ENCODE measurements around the gene USO1. TPM values are rescaled to one million over a fixed set of nuclear protein-coding genes. Genes with fewer than 3 reads are reported as not detected.
"Not testable (repeated sequence)": the region's sequence is repeated elsewhere in the genome, so short reads cannot be mapped to it uniquely, and the experiment has no call there.

Gene USO1
- total RNA-seq, 4 donors from 2014 or later: 74.4 to 111 (median 87.9) TPM

DNA sequence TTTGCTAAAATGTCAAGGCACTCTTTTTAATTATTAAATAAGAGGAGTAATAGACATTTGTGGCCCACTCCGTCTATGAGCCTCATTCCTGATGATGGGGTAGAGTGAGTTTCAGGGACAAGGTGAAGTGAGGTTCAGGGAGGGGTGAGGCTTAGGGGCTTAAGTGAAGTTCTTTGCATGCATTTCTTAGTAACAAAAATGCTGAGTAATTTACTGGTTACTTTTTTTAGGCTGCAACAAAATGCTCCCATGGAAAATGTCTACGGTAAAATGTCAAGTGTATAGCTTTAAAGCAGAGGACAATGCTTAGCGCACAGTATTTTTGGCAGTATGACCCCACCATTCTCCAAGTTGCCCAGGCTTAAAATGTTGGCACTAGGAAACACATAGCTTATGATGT, 2.0 kb upstream of the USO1 start:
- TF ChIP-seq POLR2A (IDR thresholded peaks at IDR 0.05) (no peak), EP300 (IDR thresholded peaks at IDR 0.05) (no peak), POLR2AphosphoS5 (IDR thresholded peaks at IDR 0.05) (no peak)
- Histone ChIP-seq H3K4me1 (peaks cover 0 to 37% (median 12%) of the 10 kb centered on the region in 3 donors), H3K9me3 (no peaks in the 10 kb centered on the region), H3K27ac (peak overlapping the region in 2 of 4 donors; percentile 94 to 97), H3K36me3 (no peaks in the 10 kb centered on the region), H3K27me3 (no peaks in the 10 kb centered on the region), H3K4me3 (no peak overlapping the region)
- 42 to 45% methylated on average over 3 of the region's 3 CpGs for WGBS, 2 donors (ENCODE audit: low coverage in 1 of 2)
- ATAC-seq: no peak

GRCh38 chr4:75723163-75724065, 963 bp upstream of the USO1 start:
- WGBS, 2 donors (ENCODE audit: low coverage in 1 of 2): 0 to 1% methylated on average over 6 of the region's 6 CpGs
- no peak for ATAC-seq
- Histone ChIP-seq H3K9me3 (no peaks in the 10 kb centered on the region), H3K4me1 (peaks cover 0 to 46% (median 14%) of the 10 kb centered on the region in 3 donors), H3K4me3 (peak overlapping the region; percentile 75 to 87), H3K27me3 (no peaks in the 10 kb centered on the region), H3K27ac (peak overlapping the region; percentile 80 to 98 (median 96)), H3K36me3 (no peaks in the 10 kb centered on the region)
- TF ChIP-seq CTCF (IDR thresholded peaks at IDR 0.05) (no peak), EP300 (IDR thresholded peaks at IDR 0.05) (no peak), POLR2AphosphoS5 (IDR thresholded peaks at IDR 0.05) (no peak), POLR2A (IDR thresholded peaks at IDR 0.05) (no peak)

- H3K27ac ChIP-seq: peak overlapping the region; percentile 92 to 98 (median 96)
- H3K9me3 ChIP-seq: no peaks in the 10 kb centered on the region
- no peaks in the 10 kb centered on the region for H3K27me3 ChIP-seq
- peak overlapping the region; percentile 75 to 87 for H3K4me3 ChIP-seq
- 1 to 2% methylated on average over 16 to 26 of the region's 50 CpGs for WGBS, 2 donors (ENCODE audit: low coverage in 1 of 2)
- H3K4me1 ChIP-seq: peaks cover 0 to 63% (median 14%) of the 10 kb centered on the region in 3 donors
- H3K36me3 ChIP-seq: no peaks in the 10 kb centered on the region
- ATAC-seq: peak; percentile 61
- TF ChIP-seq POLR2AphosphoS5 (IDR thresholded peaks at IDR 0.05) (peak; percentile 51), POLR2A (IDR thresholded peaks at IDR 0.05) (peak in 1 of 2 donors; percentile 26), CTCF (IDR thresholded peaks at IDR 0.05) (no peak)
Measured at GRCh38 chr4:75724867-75725724, 719 bp downstream of the USO1 start.

- H3K4me1 ChIP-seq: peaks cover 0 to 73% (median 14%) of the 10 kb centered on the region in 3 donors
- H3K27ac ChIP-seq: peak overlapping the region; percentile 92 to 98 (median 96)
- not testable (repeated sequence) for H3K36me3 ChIP-seq, ATAC-seq, H3K9me3 ChIP-seq, H3K27me3 ChIP-seq
- whole genome bisulfite sequencing, 2 donors (ENCODE audit: low coverage in 1 of 2): 66 to 74% methylated on average over 2 to 3 of the region's 20 CpGs
- peak overlapping the region; percentile 75 to 87 for H3K4me3 ChIP-seq
Measured at GRCh38 chr4:75725942-75726538, 1.7 kb downstream of the USO1 start.

GRCh38 chr4:75726577-75726976, 2.2 kb downstream of the USO1 start:
- TF ChIP-seq POLR2AphosphoS5 (IDR thresholded peaks at IDR 0.05): no peak
- TF ChIP-seq EP300 (IDR thresholded peaks at IDR 0.05): no peak
- TF ChIP-seq CTCF (IDR thresholded peaks at IDR 0.05): no peak
- no peak for TF ChIP-seq POLR2A (IDR thresholded peaks at IDR 0.05)
- Histone ChIP-seq H3K27ac (peak overlapping the region; percentile 26 to 97 (median 82)), H3K4me1 (peaks cover 0 to 78% (median 14%) of the 10 kb centered on the region in 3 donors), H3K36me3 (no peaks in the 10 kb centered on the region), H3K27me3 (no peaks in the 10 kb centered on the region), H3K4me3 (peak overlapping the region in 1 of 2 donors; percentile 87), H3K9me3 (no peaks in the 10 kb centered on the region)
- 40 to 60% methylated on average over 2 to 3 of the region's 3 CpGs for WGBS, 2 donors (ENCODE audit: low coverage in 1 of 2)
- no peak for ATAC-seq

Measured in gastroesophageal sphincter (tissue), 4 donors.